ENCODE measurements around the gene EIF2S1.

DNA sequence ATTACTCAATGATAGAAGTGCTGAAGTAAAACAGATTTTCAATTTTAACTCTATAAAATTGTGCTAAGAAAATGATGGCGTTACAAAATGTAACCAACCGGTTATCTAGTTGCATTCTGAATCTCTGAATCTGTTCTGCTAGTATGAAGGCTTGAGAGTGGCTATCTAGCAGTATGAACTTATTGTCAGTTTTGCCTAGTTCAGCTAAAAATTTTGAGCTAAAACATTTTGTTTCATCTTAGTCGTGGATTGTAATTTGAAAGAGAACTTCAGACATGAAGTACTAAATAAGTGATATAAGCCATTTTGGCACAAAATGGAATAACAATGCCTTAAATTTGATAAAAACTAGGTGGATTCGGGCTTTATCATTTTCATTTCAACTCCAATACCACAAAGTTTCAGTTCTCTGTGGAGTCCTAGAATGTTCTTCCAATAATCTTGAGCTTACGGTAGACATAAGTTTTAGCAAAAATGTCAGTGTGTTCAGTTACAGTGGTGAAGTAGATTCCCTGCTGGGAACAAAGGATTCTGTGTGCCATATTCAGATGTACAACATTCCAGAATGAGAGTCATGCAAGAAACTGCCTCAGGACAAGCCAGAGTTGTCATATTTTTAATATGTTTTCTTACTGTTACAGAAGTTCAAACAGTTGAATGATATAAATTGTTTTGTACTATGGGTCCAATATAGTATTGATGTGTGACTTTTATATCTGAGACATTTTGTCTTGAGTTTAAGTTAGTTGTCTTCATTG, 28.6 kb upstream of the EIF2S1 start:
- TF ChIP-seq SIX4 (CRISPR knock-in tag; IDR thresholded peaks at IDR 0.05) (no peak), MAF1 (CRISPR knock-in tag; IDR thresholded peaks at IDR 0.05; ENCODE audit: borderline replicate concordance) (no peak)
- TF ChIP-seq, protein P1, sequence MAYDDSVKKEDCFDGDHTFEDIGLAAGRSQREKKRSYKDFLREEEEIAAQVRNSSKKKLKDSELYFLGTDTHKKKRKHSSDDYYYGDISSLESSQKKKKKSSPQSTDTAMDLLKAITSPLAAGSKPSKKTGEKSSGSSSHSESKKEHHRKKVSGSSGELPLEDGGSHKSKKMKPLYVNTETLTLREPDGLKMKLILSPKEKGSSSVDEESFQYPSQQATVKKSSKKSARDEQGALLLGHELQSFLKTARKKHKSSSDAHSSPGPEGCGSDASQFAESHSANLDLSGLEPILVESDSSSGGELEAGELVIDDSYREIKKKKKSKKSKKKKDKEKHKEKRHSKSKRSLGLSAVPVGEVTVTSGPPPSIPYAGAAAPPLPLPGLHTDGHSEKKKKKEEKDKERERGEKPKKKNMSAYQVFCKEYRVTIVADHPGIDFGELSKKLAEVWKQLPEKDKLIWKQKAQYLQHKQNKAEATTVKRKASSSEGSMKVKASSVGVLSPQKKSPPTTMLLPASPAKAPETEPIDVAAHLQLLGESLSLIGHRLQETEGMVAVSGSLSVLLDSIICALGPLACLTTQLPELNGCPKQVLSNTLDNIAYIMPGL (CRISPR knock-in tag; IDR thresholded peaks at IDR 0.05; ENCODE audit: borderline replicate concordance in 1 of 2, low read depth in 1 of 2), result no peak
- TF ChIP-seq, protein P2, sequence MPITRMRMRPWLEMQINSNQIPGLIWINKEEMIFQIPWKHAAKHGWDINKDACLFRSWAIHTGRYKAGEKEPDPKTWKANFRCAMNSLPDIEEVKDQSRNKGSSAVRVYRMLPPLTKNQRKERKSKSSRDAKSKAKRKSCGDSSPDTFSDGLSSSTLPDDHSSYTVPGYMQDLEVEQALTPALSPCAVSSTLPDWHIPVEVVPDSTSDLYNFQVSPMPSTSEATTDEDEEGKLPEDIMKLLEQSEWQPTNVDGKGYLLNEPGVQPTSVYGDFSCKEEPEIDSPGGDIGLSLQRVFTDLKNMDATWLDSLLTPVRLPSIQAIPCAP (CRISPR knock-in tag; IDR thresholded peaks at IDR 0.05; ENCODE audit: low read depth), result no peak
